Ishikawa (cell line): ENCODE data around the gene GRIN2B.
A peak's percentile ranks its signal among the peaks of the same experiment; 100 is the strongest.

Experiments used
- CEBPB ChIP-seq: IDR thresholded peaks from 2 replicates; pipeline ENCODE4 v1.6.1; 2012
- CREB1 ChIP-seq: IDR thresholded peaks from 2 replicates; pipeline ENCODE4 v1.6.1; 2012; ENCODE audit warnings: low read depth
- EGR1 ChIP-seq: IDR thresholded peaks from 2 replicates; pipeline ENCODE4 v1.6.1; 2012
- EP300 ChIP-seq: IDR thresholded peaks from 2 replicates; pipeline ENCODE4 v1.6.1; 2012; ENCODE audit warnings: borderline replicate concordance
- FOXM1 ChIP-seq: IDR thresholded peaks from 2 replicates; pipeline ENCODE4 v1.6.1; 2012; ENCODE audit warnings: low read depth, borderline replicate concordance
- MAX ChIP-seq: IDR thresholded peaks from 2 replicates; pipeline ENCODE4 v1.6.1; 2012
- NFIC ChIP-seq: IDR thresholded peaks from 2 replicates; pipeline ENCODE4 v1.6.1; 2012
- RAD21 ChIP-seq: IDR thresholded peaks from 2 replicates; pipeline ENCODE4 v1.6.1; 2012; ENCODE audit warnings: low read depth
- REST ChIP-seq: IDR thresholded peaks from 2 replicates; pipeline ENCODE4 v1.6.1; 2012; ENCODE audit warnings: low read depth, mild to moderate bottlenecking
- TAF1 ChIP-seq: IDR thresholded peaks from 2 replicates; pipeline ENCODE4 v1.6.1; 2012; ENCODE audit warnings: low read depth, mild to moderate bottlenecking
- TCF12 ChIP-seq: IDR thresholded peaks from 2 replicates; pipeline ENCODE4 v1.6.1; 2012; ENCODE audit warnings: low read depth
- TEAD4 ChIP-seq: IDR thresholded peaks from 2 replicates; pipeline ENCODE4 v1.6.1; 2012
- USF1 ChIP-seq: IDR thresholded peaks from 2 replicates; pipeline ENCODE4 v1.6.1; 2012
- YY1 ChIP-seq: IDR thresholded peaks from 2 replicates; pipeline ENCODE4 v1.6.1; 2012; ENCODE audit warnings: low read depth
- ZBTB7A ChIP-seq: IDR thresholded peaks from 2 replicates; pipeline ENCODE4 v1.6.1; 2012; ENCODE audit warnings: low read depth

Gene GRIN2B

GRCh38 chr12:13981296-13981962, at the start of gene GRIN2B:
Gene GRIN2B, minus strand, starts transcription at chr12:13981602. Its CDS starts 115,394 bp downstream, at chr12:13866208.
- TF ChIP-seq EGR1 (no peak), ZBTB7A (peak; percentile 8; the same call in 1 of the 2 replicates), CEBPB (no peak)

- TF ChIP-seq EP300, result no peak
- no peak for TF ChIP-seq ZBTB7A
- no peak for TF ChIP-seq RAD21
- TF ChIP-seq USF1, result no peak
- no peak for TF ChIP-seq EGR1
- no peak for TF ChIP-seq FOXM1
- TF ChIP-seq CEBPB, result no peak
- no peak for TF ChIP-seq TAF1
- no peak for TF ChIP-seq NFIC
- TF ChIP-seq MAX, result no peak
- TF ChIP-seq TEAD4, result no peak
- TF ChIP-seq TCF12, result no peak
- TF ChIP-seq CREB1, result no peak
- TF ChIP-seq REST, result no peak
- TF ChIP-seq YY1, result no peak
Observed at GRCh38 chr12:14026537-14026936, 45.1 kb upstream of the GRIN2B start.

GRCh38 chr12:14024591-14024990, 43.2 kb upstream of the GRIN2B start:
- no peak for TF ChIP-seq FOXM1

GRCh38 chr12:14018080-14018479, 36.7 kb upstream of the GRIN2B start:
- no peak for TF ChIP-seq TAF1
- TF ChIP-seq CREB1, result no peak
- TF ChIP-seq YY1, result no peak
- TF ChIP-seq EGR1, result no peak
- TF ChIP-seq TEAD4, result no peak
- TF ChIP-seq CEBPB, result no peak

GRCh38 chr12:14010989-14011388, 29.6 kb upstream of the GRIN2B start:
- TF ChIP-seq USF1 (no peak), EP300 (no peak), TCF12 (no peak), MAX (no peak), TAF1 (no peak), CEBPB (no peak), ZBTB7A (no peak), REST (no peak), NFIC (no peak), RAD21 (no peak), CREB1 (no peak), TEAD4 (no peak), YY1 (no peak), EGR1 (no peak), FOXM1 (no peak)

GRCh38 chr12:14007639-14008038, 26.2 kb upstream of the GRIN2B start:
- no peak for TF ChIP-seq EP300
- no peak for TF ChIP-seq NFIC
- TF ChIP-seq REST, result no peak
- TF ChIP-seq TEAD4, result no peak
- TF ChIP-seq USF1, result no peak
- TF ChIP-seq ZBTB7A, result no peak
- no peak for TF ChIP-seq YY1
- TF ChIP-seq FOXM1, result no peak
- no peak for TF ChIP-seq RAD21
- no peak for TF ChIP-seq MAX
- no peak for TF ChIP-seq TAF1
- TF ChIP-seq TCF12, result no peak
- TF ChIP-seq CREB1, result no peak
- no peak for TF ChIP-seq EGR1
- no peak for TF ChIP-seq CEBPB
